GM12875 (cell line): ENCODE results near the gene PELO.
"Not testable (repeated sequence)": the region's sequence is repeated elsewhere in the genome, so short reads cannot be mapped to it uniquely, and the experiment has no call there.

Source experiments
- H3K4me3 ChIP-seq: one replicate; pipeline ENCODE4 v1.5.1; 2011; ENCODE audit warnings: low read depth, low read length, control low read depth
- CTCF ChIP-seq: IDR thresholded peaks from 2 replicates; pipeline ENCODE4 v1.5.1; 2011; ENCODE audit warnings: low read depth, mild to moderate bottlenecking, control low read depth, inconsistent platforms, low read length, moderate library complexity, borderline replicate concordance; ENCODE audit not compliant: insufficient read depth

Gene PELO

GRCh38 chr5:52814352-52815148 lies 26.8 kb downstream of the PELO start:
- H3K4me3 ChIP-seq = no peak overlapping the region
- no peak for TF ChIP-seq CTCF

GRCh38 chr5:52817818-52818217 lies 30.1 kb downstream of the PELO start:
- H3K4me3 ChIP-seq = no peak overlapping the region
- TF ChIP-seq CTCF = no peak

GRCh38 chr5:52818360-52818759 lies 30.6 kb downstream of the PELO start:
- TF ChIP-seq CTCF = no peak

GRCh38 chr5:52818807-52819206 lies 31.1 kb downstream of the PELO start:
- H3K4me3 ChIP-seq = not testable (repeated sequence)

More at GRCh38 chr5:52818360-52818759, 30.6 kb downstream of the PELO start:
- H3K4me3 ChIP-seq = no peak overlapping the region

- no peak for TF ChIP-seq CTCF
- H3K4me3 ChIP-seq = no peak overlapping the region
These were observed 34.2 kb downstream of the PELO start for GRCh38 chr5:52821901-52822300.

GRCh38 chr5:52822437-52822836 lies 34.7 kb downstream of the PELO start:
- no peak overlapping the region for H3K4me3 ChIP-seq
- TF ChIP-seq CTCF = no peak

GRCh38 chr5:52824827-52825226 lies 37.1 kb downstream of the PELO start:
- no peak overlapping the region for H3K4me3 ChIP-seq
- no peak for TF ChIP-seq CTCF
